GM18870 (cell line): ENCODE results near the gene CTAGE1.

Experiments
- ATAC-seq: cut with Tn5 transposase; IDR thresholded peaks from one replicate; pipeline ENCODE4 v1.9.1; 2021; ENCODE audit warnings: moderate library complexity; ENCODE audit not compliant: unreplicated experiment

Gene CTAGE1

GRCh38 chr18:22436136-22436535 lies 18.4 kb upstream of the CTAGE1 start:
- no peak for ATAC-seq

DNA sequence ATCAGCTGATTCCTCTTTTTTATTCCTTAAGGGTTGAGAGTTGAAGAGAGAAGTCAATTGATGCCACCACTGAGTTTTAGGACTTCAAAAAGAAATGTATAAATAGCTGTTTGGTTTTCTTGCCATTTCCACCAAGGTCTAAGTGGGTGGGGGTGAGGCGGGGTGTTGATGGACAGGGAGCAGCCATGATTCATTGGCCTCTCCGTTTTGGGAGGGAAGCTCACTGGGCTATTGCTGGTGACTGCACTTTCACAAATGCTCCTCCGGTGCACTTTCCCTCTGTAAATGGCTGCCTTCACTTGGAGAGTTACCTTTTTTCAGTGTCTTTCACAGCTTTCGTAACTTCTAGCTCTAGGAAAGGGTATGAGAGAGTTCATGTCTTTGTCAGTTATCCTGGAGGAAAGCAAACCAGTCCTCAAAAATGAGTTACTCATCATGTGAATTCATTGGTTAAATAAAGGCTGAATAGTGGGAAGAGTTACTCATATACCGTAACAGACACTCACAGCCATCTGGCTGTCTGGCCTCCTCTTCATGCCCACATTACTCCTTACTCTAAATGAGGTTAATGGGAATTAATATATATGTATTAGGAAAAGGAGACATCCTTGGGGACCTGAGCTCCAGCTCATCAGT lies 17.4 kb upstream of the CTAGE1 start:
- ATAC-seq: no peak

GRCh38 chr18:22433956-22434355 lies 16.2 kb upstream of the CTAGE1 start:
- no peak for ATAC-seq

GRCh38 chr18:22432657-22433137 lies 15.0 kb upstream of the CTAGE1 start:
- no peak for ATAC-seq

DNA sequence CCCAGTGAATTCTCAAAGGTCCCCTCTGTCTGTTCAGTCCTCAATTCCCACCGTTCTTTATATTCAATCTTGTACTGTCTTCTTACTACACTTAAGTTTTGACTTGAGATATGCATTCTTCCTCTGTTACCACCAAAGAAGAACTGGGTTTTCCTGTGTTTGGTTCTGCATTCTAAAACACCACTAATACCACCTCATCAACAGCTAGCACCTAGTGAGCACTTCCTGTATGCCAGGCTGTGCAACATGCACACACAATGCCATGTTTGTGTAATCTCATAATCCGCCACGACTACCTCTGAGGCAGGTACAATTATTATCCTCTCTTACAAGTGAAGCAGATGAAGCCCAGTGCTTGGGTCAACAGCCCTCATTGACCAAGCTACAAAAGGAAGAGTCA lies 11.8 kb upstream of the CTAGE1 start:
- ATAC-seq: no peak

DNA sequence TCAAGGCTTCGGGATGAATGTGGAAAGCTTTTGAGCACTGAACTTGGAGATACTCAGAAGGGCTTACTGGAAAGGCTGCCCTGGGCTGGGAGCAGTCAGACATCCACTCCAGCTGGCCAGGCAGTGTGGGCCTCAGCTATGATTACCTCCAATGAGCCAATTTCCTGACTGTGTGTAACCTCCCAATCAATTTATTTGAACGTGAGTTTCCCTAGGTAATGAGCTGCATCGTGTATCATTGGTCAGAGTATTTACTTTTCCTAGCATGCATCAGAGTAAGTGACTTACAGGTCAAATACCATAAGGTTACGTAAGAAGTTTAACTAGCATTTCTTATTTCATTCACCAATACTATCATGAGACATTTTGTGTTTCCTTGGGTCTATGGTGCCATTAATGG lies 11.0 kb upstream of the CTAGE1 start:
- ATAC-seq: no peak

DNA sequence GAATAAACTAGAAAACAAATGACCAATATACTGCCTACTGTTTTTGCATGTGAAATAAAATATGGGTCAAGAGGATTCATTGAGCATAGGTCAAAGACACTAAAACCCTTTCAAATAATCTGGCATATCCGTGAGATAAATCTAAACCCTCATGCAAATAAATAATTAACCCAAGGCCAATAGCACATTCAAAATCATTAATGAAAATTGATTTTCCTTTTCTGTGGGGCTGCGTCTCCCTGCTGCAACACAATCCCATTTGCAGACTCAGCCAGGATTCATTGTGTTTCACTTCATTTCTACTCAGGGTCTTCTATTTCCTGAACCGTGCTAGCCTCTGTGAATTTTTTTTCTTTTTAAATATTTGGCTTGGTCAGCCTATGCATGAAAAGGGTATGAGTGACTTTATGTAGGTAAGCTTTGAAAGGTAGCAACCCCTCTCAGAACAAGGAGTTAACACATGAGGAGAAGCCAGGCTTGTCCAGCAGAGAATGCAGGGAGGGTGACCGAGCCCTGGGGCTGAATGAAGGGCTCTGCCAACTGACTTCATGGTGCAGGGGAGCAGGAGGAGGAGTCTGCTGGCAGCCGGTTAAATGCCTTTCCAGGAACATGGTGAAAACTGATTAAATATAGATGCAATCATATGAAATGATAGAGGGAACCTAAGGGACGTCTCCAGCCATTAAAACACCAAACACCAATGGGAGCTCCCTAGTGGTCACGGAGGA lies 10.3 kb upstream of the CTAGE1 start:
- no peak for ATAC-seq

- ATAC-seq: no peak
Observed at GRCh38 chr18:22424565-22424963, 6.8 kb upstream of the CTAGE1 start.

DNA sequence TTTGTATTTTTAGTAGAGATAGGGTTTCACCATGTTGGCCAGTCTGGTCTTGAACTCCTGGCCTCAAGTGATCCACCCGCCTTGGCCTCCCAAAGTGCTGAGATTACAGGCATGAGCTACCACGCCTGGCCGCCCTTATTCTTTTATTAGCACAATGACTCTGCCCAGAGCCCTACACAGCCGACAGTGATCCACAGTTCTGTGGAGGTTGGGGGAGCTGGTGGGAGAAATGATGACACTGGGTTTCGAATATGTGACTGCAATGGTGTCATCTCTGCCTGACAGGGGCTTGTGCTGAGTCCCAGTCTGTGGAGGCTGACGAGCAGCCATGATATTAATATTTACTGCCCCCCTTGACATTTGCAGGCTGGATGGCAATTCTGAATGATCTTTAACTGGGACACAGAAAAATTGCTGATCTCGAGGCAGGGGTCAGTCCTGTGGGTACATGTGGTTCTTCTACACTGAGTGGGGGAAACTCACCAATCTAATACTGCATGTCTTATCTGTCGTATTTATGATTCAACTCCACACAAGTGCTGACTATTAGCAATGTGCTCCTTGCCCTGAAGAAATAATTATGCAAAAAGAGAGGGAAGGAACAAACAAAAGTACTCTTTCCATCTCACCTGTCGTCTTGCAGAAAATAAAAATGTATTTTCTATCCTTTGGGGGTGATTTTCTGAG lies 6.3 kb upstream of the CTAGE1 start:
- ATAC-seq: no peak

DNA sequence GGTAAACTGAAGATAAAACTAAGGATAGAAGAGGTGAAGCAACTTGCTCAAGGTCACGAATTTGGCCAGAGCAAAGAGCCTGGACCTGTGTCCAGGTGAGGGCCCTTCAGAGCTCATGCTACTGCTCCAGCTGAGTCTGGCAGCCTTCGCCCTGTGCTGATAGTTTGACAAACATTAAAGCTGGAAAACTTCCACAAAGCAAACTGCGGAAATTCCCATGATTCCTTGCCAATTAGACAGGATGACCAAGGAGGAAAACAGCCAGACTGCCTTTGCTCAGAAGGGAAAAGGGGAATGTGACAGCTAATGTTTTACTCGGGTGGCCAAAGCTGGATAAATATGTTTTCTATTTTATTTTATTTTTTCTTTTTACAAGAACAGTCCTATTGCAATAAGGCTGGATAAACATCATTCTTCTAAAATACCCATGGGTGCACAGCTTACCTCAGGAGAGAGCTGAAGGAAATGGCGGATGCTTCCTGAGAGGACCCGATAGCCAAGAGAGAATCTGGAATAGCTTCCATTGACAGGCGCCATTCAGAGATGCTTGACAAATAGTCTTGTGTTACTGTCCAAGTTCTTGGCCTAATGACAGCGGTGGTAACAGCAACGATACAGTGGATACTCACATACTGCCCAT lies 5.3 kb upstream of the CTAGE1 start:
- no peak for ATAC-seq

GRCh38 chr18:22420652-22421051 lies 2.9 kb upstream of the CTAGE1 start:
- no peak for ATAC-seq

- no peak for ATAC-seq
Observed at GRCh38 chr18:22412176-22412911, 5.4 kb downstream of the CTAGE1 start.

DNA sequence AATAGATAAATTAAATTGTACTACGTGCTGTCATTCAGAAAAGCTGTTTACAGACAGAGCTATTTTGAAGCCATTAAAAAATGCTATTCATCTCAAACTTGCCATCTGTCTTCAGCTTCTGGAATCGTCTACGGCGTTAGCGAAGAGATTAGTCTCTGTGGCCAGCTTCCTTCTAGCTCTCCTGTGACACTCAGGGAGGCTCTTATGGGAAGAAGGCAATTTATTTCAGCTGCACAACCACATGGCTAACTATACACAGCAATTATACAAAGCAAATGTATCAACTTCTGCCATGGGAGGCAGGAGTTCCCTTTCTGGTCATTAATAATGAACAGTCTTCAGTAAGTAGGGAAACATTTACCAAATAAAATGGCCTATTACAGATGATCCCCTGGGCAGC lies 6.3 kb downstream of the CTAGE1 start:
- no peak for ATAC-seq

- ATAC-seq: no peak
Observed at GRCh38 chr18:22410126-22410525, 7.6 kb downstream of the CTAGE1 start.

DNA sequence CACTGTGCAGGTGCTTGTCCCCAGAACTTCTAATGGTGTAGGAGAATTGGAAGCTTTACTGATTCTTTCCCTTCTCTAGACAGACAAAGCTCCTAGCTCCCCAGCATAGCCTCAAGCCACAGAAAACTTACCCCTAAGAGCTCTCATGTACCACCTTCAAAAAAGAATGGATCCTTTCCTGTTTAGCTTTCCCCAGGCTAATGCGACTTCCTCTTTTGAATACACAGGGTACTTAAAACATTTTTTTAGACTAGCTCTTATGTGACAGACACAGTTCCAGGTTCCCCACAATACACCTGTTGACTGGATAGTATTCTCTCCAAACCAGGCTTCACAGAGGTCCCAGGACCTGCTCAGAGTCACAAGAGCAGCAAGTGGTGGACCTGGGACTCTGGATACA lies 8.3 kb downstream of the CTAGE1 start:
- no peak for ATAC-seq

DNA sequence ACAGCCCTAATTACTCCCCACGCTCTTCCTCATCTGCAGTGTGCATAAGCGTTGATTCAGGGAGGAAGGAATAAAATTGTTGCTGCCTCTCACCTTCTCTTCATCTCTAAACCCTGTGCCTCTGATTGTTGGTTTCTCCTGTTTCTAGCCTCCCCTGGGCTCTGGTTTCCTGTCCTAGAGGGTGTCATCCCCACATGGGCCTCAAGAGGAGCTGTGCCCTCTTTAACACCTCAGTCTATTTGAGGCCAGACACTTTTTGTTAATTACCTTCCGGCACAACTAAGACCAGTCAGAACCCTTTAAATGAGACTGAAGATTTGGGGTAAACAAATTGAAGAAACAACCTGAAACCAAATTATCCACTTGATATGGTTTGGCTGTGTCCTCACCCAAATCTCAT lies 9.7 kb downstream of the CTAGE1 start:
- no peak for ATAC-seq

- ATAC-seq: no peak
Observed at GRCh38 chr18:22405142-22405541, 12.6 kb downstream of the CTAGE1 start.

- no peak for ATAC-seq
Observed at GRCh38 chr18:22403950-22404349, 13.8 kb downstream of the CTAGE1 start.

DNA sequence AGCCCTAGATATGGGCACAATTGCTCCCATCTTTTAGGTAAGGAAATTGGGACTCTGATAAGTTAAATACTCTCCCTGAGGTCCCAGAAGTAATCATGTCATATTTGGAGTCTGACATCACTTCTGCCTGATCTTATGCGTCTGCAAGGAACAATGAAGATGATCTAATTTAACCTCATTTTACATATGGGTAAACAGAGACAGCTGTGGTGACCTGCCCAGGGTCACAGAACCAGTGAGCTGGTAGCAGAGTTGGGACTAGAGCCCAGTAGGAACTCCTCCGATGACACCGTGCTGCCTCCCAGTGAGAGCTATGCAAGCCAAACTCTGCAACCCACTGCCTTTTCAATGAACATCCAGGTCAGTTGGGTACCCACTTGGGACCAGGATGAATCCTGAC lies 17.8 kb downstream of the CTAGE1 start:
- ATAC-seq: no peak

DNA sequence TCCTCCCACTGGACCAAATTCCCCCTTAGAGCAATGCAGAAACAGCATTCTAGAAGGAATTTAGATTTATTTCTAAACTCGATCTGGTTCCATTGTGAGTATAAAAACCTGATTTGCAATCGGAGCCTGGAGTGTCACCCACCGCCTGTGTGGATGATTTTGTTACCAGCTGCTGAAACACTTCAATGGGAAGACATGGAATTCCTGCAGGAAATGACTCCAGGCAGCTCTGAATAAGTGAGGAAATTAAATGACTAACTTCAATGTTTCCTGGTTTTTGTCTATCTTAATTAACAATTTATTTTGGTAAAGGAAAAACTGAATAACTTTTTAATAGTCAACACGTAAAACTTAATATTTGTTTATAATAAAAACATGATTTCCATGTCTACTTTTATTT lies 19.3 kb downstream of the CTAGE1 start:
- no peak for ATAC-seq

- ATAC-seq: no peak
Observed at GRCh38 chr18:22394428-22394827, 23.3 kb downstream of the CTAGE1 start.
